CD8-positive, alpha-beta memory T cell (primary cell): ENCODE measurements around the gene ZDHHC14. TPM values are rescaled to one million over a fixed set of nuclear protein-coding genes. Genes with fewer than 3 reads are reported as not detected.

Source experiments
- CTCF ChIA-PET: fragments of 350-600 bp; sonication (Branson Sonifier 250); formaldehyde crosslinking; loops from one replicate; lab custom pipeline; 2021; ENCODE audit warnings: antibody characterized with exemption; lab: Charles Lee
- POLR2A ChIA-PET: fragments of 350-600 bp; sonication (Branson Sonifier 250); formaldehyde crosslinking; loops from one replicate; lab custom pipeline; 2021; ENCODE audit warnings: antibody characterized with exemption; lab: Charles Lee
- DNase-seq, 5 donors: peaks; one replicate each; pipeline versions ENCODE4 v3.0.0 to v3.0.0-alpha.2; 2020 to 2022; ENCODE audit warnings: mixed read lengths in 1 of 5
- H3K27ac ChIP-seq: one replicate; pipeline ENCODE4 v1.7.0; 2013; ENCODE audit warnings: low read depth, mild to moderate bottlenecking, low read length, moderate library complexity
- H3K27me3 ChIP-seq: 2 replicates; pipeline ENCODE4 v1.7.0; 2013; ENCODE audit warnings: low read length, mild to moderate bottlenecking; ENCODE audit not compliant: insufficient read depth, poor library complexity, severe bottlenecking
- H3K36me3 ChIP-seq: 2 replicates; pipeline ENCODE4 v1.7.0; 2013; ENCODE audit warnings: mild to moderate bottlenecking, low read length, moderate library complexity; ENCODE audit not compliant: insufficient read depth
- H3K4me1 ChIP-seq: 2 replicates; pipeline ENCODE4 v1.7.0; 2013; ENCODE audit warnings: mild to moderate bottlenecking, low read length, moderate library complexity; ENCODE audit not compliant: insufficient read depth
- H3K4me3 ChIP-seq: 2 replicates; pipeline ENCODE4 v1.7.0; 2013; ENCODE audit warnings: mild to moderate bottlenecking, low read length
- H3K9me3 ChIP-seq: 2 replicates; pipeline ENCODE4 v1.7.0; 2013; ENCODE audit warnings: mild to moderate bottlenecking, low read length
- H3K27ac Mint-ChIP-seq, 8 donors: one replicate each; pipeline ENCODE4 v1.8.0; 2020 to 2021; ENCODE audit warnings: mixed read lengths in 8 of 8, mild to moderate bottlenecking in 6 of 8, inconsistent platforms in 3 of 8, moderate library complexity in 3 of 8
- H3K27me3 Mint-ChIP-seq, 2 donors: one replicate each; pipeline ENCODE4 v1.8.0; 2020 to 2021; ENCODE audit warnings: mixed read lengths in 2 of 2, mild to moderate bottlenecking in 1 of 2, moderate library complexity in 1 of 2
- H3K36me3 Mint-ChIP-seq, 3 donors: one replicate each; pipeline ENCODE4 v1.8.0; 2020 to 2021; ENCODE audit warnings: mixed read lengths in 3 of 3, inconsistent platforms in 1 of 3, mild to moderate bottlenecking in 1 of 3
- H3K4me1 Mint-ChIP-seq, 3 donors: one replicate each; pipeline ENCODE4 v1.8.0; 2020 to 2021; ENCODE audit warnings: mixed read lengths in 3 of 3, inconsistent platforms in 1 of 3, mild to moderate bottlenecking in 1 of 3
- H3K4me3 Mint-ChIP-seq, 7 donors: one replicate each; pipeline ENCODE4 v1.8.0; 2020 to 2021; ENCODE audit warnings: mixed read lengths in 7 of 7, mild to moderate bottlenecking in 6 of 7, moderate library complexity in 4 of 7, inconsistent platforms in 2 of 7
- H3K9me3 Mint-ChIP-seq, 5 donors: one replicate each; pipeline ENCODE4 v1.8.0; 2020 to 2022; ENCODE audit warnings: mixed read lengths in 5 of 5, mild to moderate bottlenecking in 3 of 5, moderate library complexity in 2 of 5, inconsistent platforms in 1 of 5
- polyA plus RNA-seq: library from polyadenylated mRNA; unstranded; fragments of 300-500 nt; fragmentation: Illumina TruSeq; gene quantifications from one replicate; pipeline ENCODE4 v1.2.3, GENCODE V29; 2021
- total RNA-seq, 2 experiments: library from RNA; stranded (reverse); gene quantifications; one replicate each; pipeline ENCODE4 v1.2.3, GENCODE V29; 2021

Gene ZDHHC14
- total and polyA plus RNA-seq, 3 experiments from 2014 or later = 4.2 to 8.1 (median 6.3) TPM

DNA sequence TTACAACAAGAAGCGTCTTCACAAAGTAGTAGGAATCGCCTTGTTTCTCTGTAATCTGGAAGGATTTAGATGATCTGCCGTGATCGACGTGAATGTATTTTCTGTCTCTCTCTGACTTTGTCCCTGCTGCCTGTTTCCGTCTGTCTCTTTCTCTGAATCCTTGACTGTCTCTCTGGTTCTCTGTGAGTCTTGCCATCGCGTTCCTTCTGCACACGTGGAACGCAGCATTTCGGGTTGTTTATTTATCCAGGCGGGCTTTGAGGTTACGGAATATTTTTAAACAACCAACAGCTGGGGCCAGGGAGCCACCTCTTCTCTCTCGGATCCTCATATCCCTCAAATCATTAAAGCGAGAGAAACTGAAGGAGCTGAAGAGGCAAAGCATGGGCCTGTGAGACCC lies 215.9 kb downstream of the ZDHHC14 start:
- no peak for DNase-seq
- Histone ChIP-seq H3K4me1 (no peaks in the 10 kb centered on the region), H3K36me3 (no peaks in the 10 kb centered on the region), H3K27ac (no peak overlapping the region), H3K4me3 (no peak overlapping the region), H3K27me3 (no peaks in the 10 kb centered on the region), H3K9me3 (no peaks in the 10 kb centered on the region)
- Mint-ChIP-seq H3K9me3 (no peaks in the 10 kb centered on the region), H3K4me1 (peaks cover 12 to 16% (median 16%) of the 10 kb centered on the region in 3 donors), H3K27ac (peak overlapping the region in 2 of 8 donors; percentile 64 to 69), H3K36me3 (peaks cover 0 to 4% (median 0%) of the 10 kb centered on the region in 3 donors), H3K27me3 (no peaks in the 10 kb centered on the region), H3K4me3 (no peak overlapping the region)
- CTCF ChIA-PET = interaction anchor here (0.8 to 2.4 kb wide), 4 partner anchors 16 to 282 kb away, joined by 3 to 11 read pairs (median 4); partner anchors contain the start of gene TMEM242
- POLR2A ChIA-PET = no interaction called here

GRCh38 chr6:157597461-157598312 lies 216.7 kb downstream of the ZDHHC14 start:
- no peaks in the 10 kb centered on the region for H3K36me3 ChIP-seq
- H3K36me3 Mint-ChIP-seq = peaks cover 0 to 4% (median 0%) of the 10 kb centered on the region in 3 donors
- H3K27me3 ChIP-seq = no peaks in the 10 kb centered on the region
- peak overlapping the region in 5 of 8 donors; percentile 24 to 62 (median 48) for H3K27ac Mint-ChIP-seq
- H3K9me3 ChIP-seq = no peaks in the 10 kb centered on the region
- ChIA-PET POLR2A (no interaction called here), CTCF (interaction anchor here (0.9 to 2.4 kb wide), 5 partner anchors 16 to 283 kb away, joined by 3 to 11 read pairs (median 3); partner anchors contain the start of gene TMEM242)
- H3K4me1 ChIP-seq = no peaks in the 10 kb centered on the region
- H3K27ac ChIP-seq = no peak overlapping the region
- DNase-seq = peak in 4 of 5 donors; percentile 17 to 59 (median 20)
- no peak overlapping the region for H3K4me3 Mint-ChIP-seq
- peaks cover 12 to 16% (median 16%) of the 10 kb centered on the region in 3 donors for H3K4me1 Mint-ChIP-seq
- no peaks in the 10 kb centered on the region for H3K27me3 Mint-ChIP-seq
- no peak overlapping the region for H3K4me3 ChIP-seq
- H3K9me3 Mint-ChIP-seq = no peaks in the 10 kb centered on the region

DNA sequence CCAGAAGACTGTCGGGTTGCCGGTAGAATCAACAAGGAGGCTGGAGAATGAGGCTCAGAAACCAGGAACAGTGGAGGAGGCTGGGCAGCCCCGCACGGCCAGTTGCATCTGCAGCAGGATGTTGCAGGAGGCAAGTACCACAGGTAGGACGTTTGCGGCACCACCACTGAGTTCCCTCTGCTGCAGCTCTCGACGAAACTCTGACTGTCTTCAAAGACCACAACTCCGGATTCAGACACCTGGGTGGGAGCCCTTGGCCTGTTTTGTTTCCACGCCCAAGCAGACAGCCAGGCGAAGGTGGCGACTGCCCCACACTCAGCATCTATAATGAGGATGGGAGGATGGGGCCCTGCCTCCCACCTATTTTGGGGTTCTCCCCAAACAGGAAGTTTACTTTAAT lies 218.2 kb downstream of the ZDHHC14 start:
- Mint-ChIP-seq H3K4me3 (no peak overlapping the region), H3K27ac (no peak overlapping the region), H3K9me3 (no peaks in the 10 kb centered on the region), H3K4me1 (peaks cover 12 to 16% (median 16%) of the 10 kb centered on the region in 3 donors), H3K36me3 (peaks cover 0 to 4% (median 0%) of the 10 kb centered on the region in 3 donors), H3K27me3 (no peaks in the 10 kb centered on the region)
- no peak for DNase-seq
- no peak overlapping the region for H3K4me3 ChIP-seq
- H3K9me3 ChIP-seq = no peaks in the 10 kb centered on the region
- ChIA-PET POLR2A (no interaction called here), CTCF (no interaction called here)
- no peaks in the 10 kb centered on the region for H3K4me1 ChIP-seq
- H3K27me3 ChIP-seq = no peaks in the 10 kb centered on the region
- H3K27ac ChIP-seq = no peak overlapping the region
- H3K36me3 ChIP-seq = no peaks in the 10 kb centered on the region

- POLR2A ChIA-PET = no interaction called here
- no peak overlapping the region for H3K27ac ChIP-seq
- CTCF ChIA-PET = no interaction called here
Measured at GRCh38 chr6:157600807-157601206, 219.8 kb downstream of the ZDHHC14 start.

DNA sequence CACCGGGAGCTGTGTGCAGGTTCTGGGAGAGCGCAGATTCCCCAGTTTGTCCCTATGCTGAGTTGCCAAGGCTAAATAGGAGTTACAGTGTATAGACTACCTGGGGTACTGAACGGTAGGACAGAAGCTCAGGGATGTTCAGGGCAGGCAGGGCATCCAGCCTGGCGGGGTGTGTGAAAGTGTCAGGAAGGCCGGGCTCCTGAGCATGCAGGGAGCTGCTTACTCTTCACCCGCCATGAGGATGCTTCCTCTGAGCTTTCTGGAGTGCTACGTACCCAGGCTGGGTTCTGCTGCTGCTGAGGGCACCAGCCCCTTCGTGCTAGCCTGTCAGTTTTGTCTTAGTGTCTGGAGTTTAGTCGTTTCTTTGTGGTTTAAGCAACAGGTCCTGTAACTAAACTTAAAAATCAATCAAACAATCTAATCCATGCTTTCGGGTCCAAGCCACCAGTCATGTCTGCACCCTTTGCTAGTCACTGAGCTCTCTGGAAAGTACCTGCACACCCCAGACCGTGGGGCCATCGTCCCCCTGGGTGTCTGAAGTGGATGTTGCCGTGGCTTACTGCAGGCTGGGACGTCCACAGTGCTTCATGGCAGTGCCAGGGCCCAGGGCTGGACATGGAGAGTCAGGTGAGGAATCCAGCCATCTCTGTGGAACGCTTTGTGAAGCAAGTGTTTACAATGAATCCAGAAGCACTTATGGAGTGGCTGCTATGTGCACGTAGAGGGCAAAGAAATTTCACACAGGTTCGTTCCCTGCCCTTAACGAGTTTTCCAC lies 221.7 kb downstream of the ZDHHC14 start:
- CTCF ChIA-PET = no interaction called here
- H3K27ac Mint-ChIP-seq = peak overlapping the region in 1 of 8 donors; percentile 77

More at GRCh38 chr6:157600807-157601206, 219.8 kb downstream of the ZDHHC14 start:
- no peaks in the 10 kb centered on the region for H3K4me1 ChIP-seq
- DNase-seq = no peak
- no peaks in the 10 kb centered on the region for H3K36me3 ChIP-seq
- H3K4me3 ChIP-seq = no peak overlapping the region
- H3K4me3 Mint-ChIP-seq = no peak overlapping the region
- H3K36me3 Mint-ChIP-seq = peaks cover 0 to 4% (median 0%) of the 10 kb centered on the region in 3 donors
- H3K9me3 ChIP-seq = no peaks in the 10 kb centered on the region
- no peaks in the 10 kb centered on the region for H3K9me3 Mint-ChIP-seq
- H3K27me3 Mint-ChIP-seq = no peaks in the 10 kb centered on the region
- no peak overlapping the region for H3K27ac Mint-ChIP-seq
- no peaks in the 10 kb centered on the region for H3K27me3 ChIP-seq
- H3K4me1 Mint-ChIP-seq = peaks cover 9 to 16% (median 13%) of the 10 kb centered on the region in 3 donors

DNA sequence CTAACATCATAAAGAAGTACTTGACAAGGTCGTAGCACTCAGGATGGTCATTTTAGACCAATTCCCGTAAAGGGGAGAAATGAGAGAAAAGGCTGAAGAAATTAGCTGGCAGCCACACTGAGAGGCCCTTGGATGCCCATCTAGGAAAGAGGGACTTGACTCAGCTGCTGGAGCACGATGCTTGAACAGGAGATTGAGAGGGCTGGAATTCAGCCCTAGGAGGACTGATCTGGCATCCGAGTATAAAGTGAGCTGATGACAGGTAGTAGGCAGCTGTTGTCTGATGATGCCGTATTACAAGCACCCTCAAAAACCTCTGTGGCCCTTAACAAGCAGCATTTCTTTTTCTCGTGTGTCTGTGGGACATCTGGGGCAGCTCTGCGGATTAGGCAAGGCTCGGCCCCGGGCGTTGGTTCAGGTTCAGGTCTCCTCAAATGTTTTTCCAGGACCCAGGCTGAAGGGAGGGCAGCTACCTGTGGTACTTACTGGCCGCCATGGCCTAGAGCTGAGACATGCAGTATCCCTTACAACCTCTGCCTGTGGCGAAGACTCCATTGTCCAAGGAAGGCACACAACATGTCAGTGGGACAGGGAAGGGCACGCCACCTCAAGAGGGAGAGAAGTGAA lies 222.4 kb downstream of the ZDHHC14 start:
- peak overlapping the region in 1 of 8 donors; percentile 77 for H3K27ac Mint-ChIP-seq
- Histone ChIP-seq H3K27ac (no peak overlapping the region), H3K36me3 (no peaks in the 10 kb centered on the region), H3K4me3 (no peak overlapping the region), H3K27me3 (no peaks in the 10 kb centered on the region), H3K9me3 (no peaks in the 10 kb centered on the region), H3K4me1 (no peaks in the 10 kb centered on the region)
- ChIA-PET POLR2A (no interaction called here), CTCF (no interaction called here)
- DNase-seq = no peak
- H3K4me3 Mint-ChIP-seq = no peak overlapping the region
- H3K9me3 Mint-ChIP-seq = no peaks in the 10 kb centered on the region
- no peaks in the 10 kb centered on the region for H3K27me3 Mint-ChIP-seq
- peaks cover 0 to 2% (median 0%) of the 10 kb centered on the region in 3 donors for H3K36me3 Mint-ChIP-seq
- H3K4me1 Mint-ChIP-seq = peaks cover 0 to 3% (median 3%) of the 10 kb centered on the region in 3 donors

More for the DNA sequence above, 221.7 kb downstream of the ZDHHC14 start:
- no peaks in the 10 kb centered on the region for H3K27me3 ChIP-seq
- H3K4me3 Mint-ChIP-seq = no peak overlapping the region
- no peak for DNase-seq
- no peaks in the 10 kb centered on the region for H3K9me3 Mint-ChIP-seq
- H3K27ac ChIP-seq = no peak overlapping the region
- no peaks in the 10 kb centered on the region for H3K4me1 ChIP-seq
- H3K9me3 ChIP-seq = no peaks in the 10 kb centered on the region
- H3K4me3 ChIP-seq = no peak overlapping the region
- no peaks in the 10 kb centered on the region for H3K27me3 Mint-ChIP-seq
- peaks cover 4 to 7% (median 5%) of the 10 kb centered on the region in 3 donors for H3K4me1 Mint-ChIP-seq
- H3K36me3 Mint-ChIP-seq = peaks cover 0 to 4% (median 0%) of the 10 kb centered on the region in 3 donors
- POLR2A ChIA-PET = interaction anchor here (0.7 kb wide), 1 partner anchor 19 kb away, joined by 3 read pairs; no protein-coding TSS in a partner anchor
- H3K36me3 ChIP-seq = no peaks in the 10 kb centered on the region

- Histone ChIP-seq H3K36me3 (no peaks in the 10 kb centered on the region), H3K27me3 (no peaks in the 10 kb centered on the region), H3K27ac (no peak overlapping the region), H3K4me1 (no peaks in the 10 kb centered on the region), H3K4me3 (no peak overlapping the region), H3K9me3 (no peaks in the 10 kb centered on the region)
- H3K27ac Mint-ChIP-seq = no peak overlapping the region
- no peaks in the 10 kb centered on the region for H3K27me3 Mint-ChIP-seq
- H3K4me3 Mint-ChIP-seq = no peak overlapping the region
- H3K9me3 Mint-ChIP-seq = no peaks in the 10 kb centered on the region
- H3K4me1 Mint-ChIP-seq = peaks cover 0 to 3% (median 3%) of the 10 kb centered on the region in 3 donors
- POLR2A ChIA-PET = no interaction called here
- H3K36me3 Mint-ChIP-seq = peaks cover 0 to under 1% (median 0%) of the 10 kb centered on the region in 3 donors
- DNase-seq = no peak
- CTCF ChIA-PET = no interaction called here
Measured at GRCh38 chr6:157603971-157604370, 223.0 kb downstream of the ZDHHC14 start.
